Activated naive CD4-positive, alpha-beta T cell (primary cell): ENCODE data around the gene CTIF.

Source experiments
- DNase-seq, 4 experiments: peaks; one replicate each; lab custom pipeline; 2025; lab: John Stamatoyannopoulos, UW

Gene CTIF

GRCh38 chr18:48666613-48667012 is 127.8 kb downstream of the CTIF start:
- no peak for DNase-seq

GRCh38 chr18:48667276-48668254 is 128.7 kb downstream of the CTIF start:
- no peak for DNase-seq

GRCh38 chr18:48668466-48669179 is 129.8 kb downstream of the CTIF start:
- no peak for DNase-seq

- DNase-seq = no peak
These were observed 130.4 kb downstream of the CTIF start for GRCh38 chr18:48669180-48669675.

GRCh38 chr18:48669991-48670750 is 131.3 kb downstream of the CTIF start:
- DNase-seq = no peak

GRCh38 chr18:48670751-48671560 is 132.1 kb downstream of the CTIF start:
- DNase-seq = no peak

- DNase-seq = no peak
These were observed 132.7 kb downstream of the CTIF start for GRCh38 chr18:48671561-48671945.

- no peak for DNase-seq
These were observed 134.0 kb downstream of the CTIF start for GRCh38 chr18:48672671-48673340.

- no peak for DNase-seq
These were observed 134.6 kb downstream of the CTIF start for GRCh38 chr18:48673456-48673852.

GRCh38 chr18:48673853-48674721 is 135.3 kb downstream of the CTIF start:
- DNase-seq = no peak

- no peak for DNase-seq
These were observed 136.0 kb downstream of the CTIF start for GRCh38 chr18:48674758-48675351.

- DNase-seq = peak; percentile 53 to 71 (median 64)
These were observed 136.5 kb downstream of the CTIF start for GRCh38 chr18:48675352-48675761.

- DNase-seq = no peak
These were observed 137.1 kb downstream of the CTIF start for GRCh38 chr18:48675912-48676311.

GRCh38 chr18:48676346-48676745 is 137.5 kb downstream of the CTIF start:
- no peak for DNase-seq

GRCh38 chr18:48676756-48677368 is 138.0 kb downstream of the CTIF start:
- DNase-seq = peak; percentile 7 to 60 (median 40)

- no peak for DNase-seq
These were observed 139.6 kb downstream of the CTIF start for GRCh38 chr18:48678237-48679115.

- no peak for DNase-seq
These were observed 140.4 kb downstream of the CTIF start for GRCh38 chr18:48679236-48679635.
